GM19023 (cell line): ENCODE results near the gene FRRS1.
"Not testable (repeated sequence)": the region's sequence is repeated elsewhere in the genome, so short reads cannot be mapped to it uniquely, and the experiment has no call there.

Experiments used
- ATAC-seq: cut with Tn5 transposase; IDR thresholded peaks from one replicate; pipeline ENCODE4 v1.9.1; 2021; ENCODE audit warnings: mild to moderate bottlenecking, moderate library complexity; ENCODE audit not compliant: unreplicated experiment

The FRRS1 gene

GRCh38 chr1:99768524-99769245, 2.2 kb upstream of the FRRS1 start:
- no peak for ATAC-seq

DNA sequence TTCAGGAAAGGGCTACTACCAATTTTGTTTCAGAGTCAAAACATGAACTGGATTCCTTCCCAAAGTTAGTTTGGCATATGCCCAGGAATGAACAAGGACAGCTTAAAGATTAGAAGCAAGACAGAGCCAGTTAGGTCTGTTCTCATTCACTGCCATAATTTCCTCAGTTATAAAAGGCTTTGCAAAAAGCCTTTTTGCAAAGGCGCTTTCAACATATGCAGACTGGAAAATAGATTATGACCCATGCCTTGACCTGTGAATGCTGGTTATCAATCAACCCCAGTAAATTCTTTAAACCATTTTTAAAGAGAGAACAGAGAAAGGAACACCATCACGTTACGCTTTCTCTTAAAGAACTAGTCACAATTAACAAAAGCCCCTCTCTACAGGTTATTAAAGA, 1.7 kb upstream of the FRRS1 start:
- ATAC-seq: no peak

DNA sequence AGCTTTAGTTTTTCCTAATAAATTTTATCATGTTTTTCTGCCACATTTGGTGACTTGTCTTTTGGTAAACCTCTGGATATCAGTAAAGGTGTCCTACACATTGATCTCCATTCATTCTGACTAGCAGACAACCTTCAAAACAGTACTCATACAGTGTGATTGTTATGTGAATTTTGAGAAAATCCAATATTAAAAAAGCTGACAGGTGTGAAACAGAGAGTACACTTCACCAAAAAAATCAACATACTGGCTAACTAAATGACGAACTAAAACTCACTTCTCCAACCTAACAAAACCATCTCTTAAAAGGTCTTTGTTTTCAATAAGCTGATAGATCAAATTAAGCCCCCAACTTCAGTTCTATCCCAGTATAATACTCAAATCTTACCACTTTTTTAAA, 1.5 kb downstream of the FRRS1 start:
- ATAC-seq: no peak

- no peak for ATAC-seq
Measured at GRCh38 chr1:99764439-99764838, 2.0 kb downstream of the FRRS1 start.

DNA sequence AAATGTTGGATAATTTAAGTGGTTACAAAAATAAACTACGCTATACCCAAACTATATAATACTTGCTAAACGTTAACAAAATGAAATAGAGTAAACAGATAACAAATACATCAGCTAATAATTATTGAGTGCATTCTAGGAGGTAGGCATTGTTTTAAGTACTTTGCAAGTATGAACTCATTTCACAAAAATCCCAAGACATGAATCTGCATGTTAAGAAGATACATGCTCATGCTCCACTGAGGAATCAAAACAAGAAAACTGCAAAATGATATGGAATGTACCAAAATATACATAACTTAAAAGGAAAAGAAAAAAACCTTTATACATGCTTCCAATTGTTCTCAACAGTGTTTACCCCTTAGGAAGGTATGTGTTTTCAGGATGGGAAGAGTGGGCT, 2.5 kb downstream of the FRRS1 start:
- no peak for ATAC-seq

DNA sequence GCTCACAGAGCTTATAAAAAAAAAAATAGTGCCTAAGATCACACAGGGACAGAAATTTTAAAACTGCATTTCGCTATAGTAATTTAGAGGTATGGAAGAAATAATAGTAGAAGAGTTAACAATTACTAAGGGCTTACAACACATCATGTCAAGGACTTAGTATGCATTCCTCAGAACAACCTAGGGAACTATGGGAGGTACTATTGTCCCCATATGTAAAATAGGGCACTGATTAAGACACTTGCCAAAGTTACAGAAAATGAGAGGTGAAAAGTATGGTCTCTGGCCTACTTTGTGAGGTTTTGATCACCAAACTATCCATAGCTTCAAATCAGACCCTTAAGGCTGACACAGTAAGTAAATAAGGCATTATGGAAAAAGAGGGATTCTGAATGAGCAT, 4.7 kb downstream of the FRRS1 start:
- no peak for ATAC-seq

DNA sequence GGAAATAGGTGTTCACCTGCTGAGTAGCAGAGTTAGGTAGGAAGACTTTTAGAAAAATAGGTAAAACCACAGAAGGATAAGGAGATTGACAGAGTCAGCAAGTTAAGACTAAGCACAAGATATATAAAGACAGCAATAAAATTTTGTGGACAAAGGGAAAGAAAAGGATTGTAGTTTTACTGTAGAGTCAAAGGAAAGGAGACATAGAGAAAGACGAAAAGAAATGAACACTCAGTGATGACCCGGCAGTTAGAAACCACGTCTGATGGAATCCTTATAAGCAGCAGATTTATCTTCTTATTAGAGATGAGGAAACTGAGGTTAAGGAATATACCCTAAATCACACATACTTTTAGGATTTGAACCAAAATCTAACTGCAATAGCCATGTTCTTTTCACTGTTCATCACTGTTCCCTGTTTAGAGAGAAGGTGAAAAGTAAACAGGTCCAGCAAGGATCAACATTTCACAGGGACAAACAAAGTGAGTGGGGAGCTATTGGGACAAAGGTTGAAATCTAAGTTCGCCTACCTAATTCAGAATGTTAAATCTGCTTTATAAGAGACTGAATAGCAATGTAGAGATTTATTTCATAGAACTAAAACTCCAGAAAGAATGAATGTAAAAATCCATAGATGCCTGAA, 6.8 kb downstream of the FRRS1 start:
- no peak for ATAC-seq

DNA sequence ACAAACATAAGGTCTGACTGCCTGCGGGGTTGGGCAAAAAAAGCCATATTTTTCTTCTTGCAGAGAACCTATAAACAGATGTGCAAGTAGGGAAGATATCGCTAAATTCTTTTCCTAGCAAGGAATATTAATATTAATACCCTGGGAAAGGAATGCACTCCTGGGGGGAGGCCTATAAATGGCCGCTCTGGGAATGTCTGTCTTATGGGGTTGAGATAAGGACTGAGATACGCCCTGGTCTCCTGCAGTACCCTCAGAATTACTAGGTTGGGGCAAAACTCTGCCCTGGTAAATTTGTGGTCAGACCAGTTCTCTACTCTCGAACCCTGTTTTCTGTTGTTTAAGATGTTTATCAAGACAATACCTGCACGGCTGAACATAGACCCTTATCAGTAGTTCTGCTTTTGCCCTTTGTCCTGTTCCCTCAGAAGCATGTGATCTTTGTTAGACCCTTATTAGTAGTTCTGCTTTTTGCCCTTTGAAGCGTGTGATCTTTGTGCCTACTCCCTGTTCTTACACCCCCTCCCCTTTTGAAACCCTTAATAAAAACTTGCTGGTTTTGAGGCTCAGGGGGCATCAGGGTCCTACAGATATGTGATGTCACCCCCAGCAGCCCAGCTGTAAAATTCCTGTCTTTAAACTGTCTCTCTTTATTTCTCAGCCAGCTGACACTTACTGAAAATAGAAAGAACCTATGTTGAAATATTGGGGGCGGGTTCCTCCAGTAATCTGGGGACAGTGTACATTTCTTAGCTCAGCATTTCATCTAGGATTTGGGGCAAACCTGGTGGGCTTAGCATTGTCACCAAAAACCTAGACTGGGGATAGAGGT, 7.5 kb downstream of the FRRS1 start:
- ATAC-seq: not testable (repeated sequence)

DNA sequence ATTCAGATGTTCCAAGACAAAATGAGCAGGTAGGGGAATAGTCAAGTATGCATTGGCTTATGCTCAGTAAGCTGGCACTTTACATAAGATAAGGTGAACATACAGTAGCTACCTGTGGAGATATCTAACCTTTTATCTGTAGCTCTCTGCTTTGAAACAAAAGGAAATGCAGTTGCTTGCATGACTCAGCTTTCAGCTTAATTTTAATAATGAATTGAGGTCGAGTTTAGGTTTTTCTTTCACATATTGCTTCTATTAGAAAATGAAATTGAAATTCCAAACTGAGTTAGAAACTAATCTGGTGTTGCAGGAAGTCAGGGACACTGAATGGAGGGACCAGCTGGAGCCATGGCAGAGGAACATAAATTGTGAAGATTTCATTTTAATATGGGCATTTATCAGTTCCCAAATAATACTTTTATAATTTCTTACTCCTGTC, 8.3 kb downstream of the FRRS1 start:
- ATAC-seq: peak; percentile 79

DNA sequence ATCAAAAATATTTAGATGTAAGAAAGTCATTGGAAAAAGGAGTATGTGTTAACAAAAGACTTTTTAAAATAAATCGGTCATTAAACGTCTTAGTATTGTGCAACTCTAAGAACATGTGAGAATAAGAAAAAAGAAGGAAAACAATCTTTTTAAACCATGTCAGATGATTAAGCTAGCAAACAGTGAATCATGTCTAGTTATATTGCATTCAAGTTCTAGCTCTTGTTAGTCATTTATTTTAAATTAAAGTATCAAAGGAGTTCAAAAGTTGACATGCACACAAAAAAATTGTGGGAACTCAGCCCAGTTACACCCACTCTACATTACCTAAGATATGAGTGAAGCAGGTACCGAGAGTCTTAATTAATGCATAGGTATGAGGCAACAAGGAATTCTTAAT, 9.8 kb downstream of the FRRS1 start:
- no peak for ATAC-seq

DNA sequence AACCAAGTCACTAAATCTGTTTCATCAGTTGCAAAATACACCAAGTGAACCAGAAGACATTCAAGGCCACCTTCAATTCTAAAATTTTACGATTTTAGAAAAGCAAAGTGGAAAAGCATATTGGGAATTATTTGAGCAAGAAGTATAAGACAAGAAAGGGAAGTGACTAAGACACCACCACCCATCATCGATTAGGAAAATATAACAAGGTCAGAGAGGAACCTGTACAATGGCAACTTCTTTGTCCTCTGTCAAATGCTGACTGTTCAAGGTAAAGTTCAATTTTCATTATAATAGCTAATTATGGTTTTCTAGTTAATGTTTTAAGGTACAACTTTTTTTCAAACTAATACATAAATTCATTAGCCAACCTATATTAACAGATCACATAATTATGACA, 10.8 kb downstream of the FRRS1 start:
- ATAC-seq: no peak

- no peak for ATAC-seq
Measured at GRCh38 chr1:99754697-99755096, 11.7 kb downstream of the FRRS1 start.

DNA sequence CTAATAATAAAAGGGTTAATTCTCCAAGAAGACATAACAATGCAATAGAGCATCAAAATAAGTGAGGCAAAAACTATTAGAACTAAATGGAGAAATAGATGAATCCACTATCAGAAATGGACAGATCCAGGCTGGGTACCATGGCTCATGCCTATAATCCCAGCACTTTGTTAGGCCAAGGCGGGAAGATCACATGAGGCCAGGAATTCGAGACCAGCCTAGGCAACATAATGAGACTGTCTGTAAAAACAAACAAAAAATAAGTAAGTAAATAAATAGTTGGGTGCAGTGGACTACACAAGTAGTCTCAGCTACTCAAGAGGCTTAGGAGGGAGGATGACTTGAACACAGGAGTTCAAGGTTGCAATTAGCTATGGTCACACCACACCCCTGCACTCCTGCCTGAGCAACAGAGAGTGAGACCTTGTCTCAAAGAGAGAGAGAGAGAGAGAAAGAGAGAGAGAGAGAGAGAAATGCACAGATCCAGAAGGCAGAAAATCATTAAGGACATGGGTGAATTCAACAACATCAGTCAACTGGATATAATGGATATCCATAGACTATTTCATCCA, 12.3 kb downstream of the FRRS1 start:
- ATAC-seq: no peak

DNA sequence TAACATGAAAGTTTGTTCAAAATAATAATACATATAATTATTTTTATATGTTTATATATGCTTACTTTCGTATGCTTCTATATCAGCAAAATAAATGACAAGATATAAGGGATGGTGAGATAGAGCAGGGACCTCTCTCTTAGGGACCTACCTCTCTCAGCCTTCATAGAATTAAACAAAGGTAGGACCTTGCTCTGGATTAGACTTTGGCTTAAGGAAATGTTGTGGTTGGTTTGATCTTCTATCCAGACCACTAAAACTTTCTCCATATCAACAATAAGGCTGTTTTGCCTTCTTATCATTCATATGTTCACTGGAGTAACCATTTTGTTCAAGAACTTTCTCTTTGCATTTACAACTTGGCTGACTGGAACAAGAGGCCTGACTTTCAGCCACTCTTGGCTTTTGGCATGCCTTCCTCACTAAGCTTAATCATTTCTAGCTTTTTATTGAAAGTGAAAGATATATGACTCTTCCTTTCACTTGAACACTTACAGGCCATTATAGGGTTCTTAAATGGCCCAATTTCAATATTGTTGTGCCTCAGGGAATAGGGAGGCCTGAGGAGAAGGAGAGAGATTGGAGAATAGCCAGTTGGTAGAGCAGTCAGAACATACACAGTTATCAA, 14.4 kb downstream of the FRRS1 start:
- peak; percentile 74 for ATAC-seq

GRCh38 chr1:99749504-99750347, 16.7 kb downstream of the FRRS1 start:
- ATAC-seq: peak; percentile 85

- ATAC-seq: no peak
Measured at GRCh38 chr1:99748419-99748818, 18.0 kb downstream of the FRRS1 start.

GRCh38 chr1:99745684-99746083, 20.8 kb downstream of the FRRS1 start:
- ATAC-seq: no peak

DNA sequence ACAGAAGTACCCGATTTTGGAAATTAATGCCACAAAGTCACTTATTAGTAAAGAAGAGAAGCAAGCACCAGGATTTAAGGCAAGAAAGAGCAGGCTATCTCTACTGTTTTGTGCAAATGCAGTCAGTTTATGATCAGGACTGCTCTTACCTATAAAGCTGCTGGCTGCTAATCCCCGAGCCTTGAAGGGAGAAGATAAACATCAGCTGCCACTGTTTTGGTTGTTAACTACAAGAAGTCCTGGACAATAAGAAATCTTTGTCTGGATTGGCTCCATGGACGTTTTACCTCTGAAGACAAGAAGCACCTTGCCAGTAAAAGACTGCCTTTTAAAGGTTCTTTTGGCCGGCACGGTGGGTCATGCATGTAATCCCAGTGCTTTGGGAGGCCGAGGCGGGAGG, 21.4 kb downstream of the FRRS1 start:
- ATAC-seq: no peak

DNA sequence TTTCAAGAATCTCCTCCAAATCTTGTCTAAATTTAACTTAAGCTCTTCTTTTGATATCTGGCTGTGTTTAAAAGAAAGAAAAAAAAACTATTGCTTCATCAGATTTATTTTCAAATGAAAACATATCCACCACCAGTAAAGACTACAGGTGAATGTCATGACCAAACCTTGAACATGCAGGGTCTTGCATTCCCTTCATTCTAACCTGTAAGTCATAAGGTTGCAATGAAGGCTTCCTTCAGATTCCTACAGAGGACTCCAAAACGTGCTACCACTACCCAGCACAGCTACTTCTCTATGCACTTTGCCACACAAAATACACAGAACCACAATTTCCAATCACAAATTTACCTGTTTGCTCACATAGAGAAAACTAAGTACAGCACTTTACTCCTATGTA, 26.3 kb downstream of the FRRS1 start:
- no peak for ATAC-seq

- no peak for ATAC-seq
Measured at GRCh38 chr1:99738858-99739465, 27.5 kb downstream of the FRRS1 start.
